KMS-11 (cell line): ENCODE data around the gene EPHA6.
"Not testable (repeated sequence)": the region's sequence is repeated elsewhere in the genome, so short reads cannot be mapped to it uniquely, and the experiment has no call there.

Experiments used
- H2AFZ ChIP-seq: fragments of 200-600 bp; sonication (generic); 2 replicates; pipeline ENCODE4 v1.6.1; 2016; ENCODE audit warnings: antibody characterized with exemption, mixed run types, low read depth
- H3K27ac ChIP-seq: fragments of 200-600 bp; sonication (generic); 2 replicates; pipeline ENCODE4 v1.6.1; 2016; ENCODE audit warnings: mild to moderate bottlenecking, mixed run types
- H3K27me3 ChIP-seq: fragments of 200-600 bp; sonication (generic); 2 replicates; pipeline ENCODE4 v1.6.1; 2017; ENCODE audit warnings: mild to moderate bottlenecking, low read depth, mixed run types, moderate library complexity; ENCODE audit not compliant: insufficient read depth
- H3K36me3 ChIP-seq: fragments of 200-600 bp; sonication (generic); 2 replicates; pipeline ENCODE4 v1.6.1; 2017; ENCODE audit warnings: mild to moderate bottlenecking, mixed run types; ENCODE audit not compliant: insufficient read depth
- H3K4me1 ChIP-seq: fragments of 200-600 bp; sonication (generic); 2 replicates; pipeline ENCODE4 v1.6.1; 2016; ENCODE audit warnings: mild to moderate bottlenecking, low read depth, mixed run types; ENCODE audit not compliant: poor library complexity, severe bottlenecking
- H3K4me2 ChIP-seq: fragments of 200-600 bp; sonication (generic); 2 replicates; pipeline ENCODE4 v1.7.0; 2016; ENCODE audit warnings: mild to moderate bottlenecking, mixed run types
- H3K4me3 ChIP-seq: fragments of 200-600 bp; sonication (generic); IDR thresholded peaks from 2 replicates; pipeline ENCODE4 v1.6.1; 2017; ENCODE audit warnings: low read depth, low read length, mixed read lengths; ENCODE audit not compliant: insufficient read depth
- H3K79me2 ChIP-seq: fragments of 200-600 bp; sonication (generic); 2 replicates; pipeline ENCODE4 v1.6.1; 2016; ENCODE audit warnings: low read depth, mixed run types; ENCODE audit not compliant: insufficient read depth
- H3K9ac ChIP-seq: fragments of 200-600 bp; sonication (generic); 2 replicates; pipeline ENCODE4 v1.6.1; 2016; ENCODE audit warnings: mild to moderate bottlenecking, mixed run types
- H4K20me1 ChIP-seq: fragments of 200-600 bp; sonication (generic); 2 replicates; pipeline ENCODE4 v1.6.1; 2016; ENCODE audit warnings: mild to moderate bottlenecking, mixed run types; ENCODE audit not compliant: insufficient read depth
- CTCF ChIP-seq: fragments of 200-600 bp; sonication (generic); conservative IDR thresholded peaks from 2 replicates; pipeline ENCODE4 v1.6.1; 2017; ENCODE audit warnings: low read depth, mild to moderate bottlenecking, antibody characterized with exemption, low read length, moderate library complexity, mixed read lengths

Gene EPHA6

GRCh38 chr3:97439373-97439772, 625.0 kb downstream of the EPHA6 start:
- Histone ChIP-seq H3K4me3 (no peak overlapping the region), H3K4me2 (no peak overlapping the region), H3K4me1 (no peaks in the 10 kb centered on the region), H3K9ac (no peak overlapping the region), H3K79me2 (no peaks in the 10 kb centered on the region), H3K27me3 (no peaks in the 10 kb centered on the region), H3K27ac (no peak overlapping the region), H2AFZ (no peak overlapping the region), H4K20me1 (no peaks in the 10 kb centered on the region), H3K36me3 (no peaks in the 10 kb centered on the region)
- TF ChIP-seq CTCF = no peak

- H2AFZ ChIP-seq = no peak overlapping the region
- no peaks in the 10 kb centered on the region for H3K27me3 ChIP-seq
- H3K36me3 ChIP-seq = no peaks in the 10 kb centered on the region
- H3K79me2 ChIP-seq = no peaks in the 10 kb centered on the region
- no peak for TF ChIP-seq CTCF
- H3K4me3 ChIP-seq = no peak overlapping the region
- H3K9ac ChIP-seq = no peak overlapping the region
- H4K20me1 ChIP-seq = no peaks in the 10 kb centered on the region
- no peak overlapping the region for H3K4me2 ChIP-seq
- peaks cover 10% of the 10 kb centered on the region for H3K4me1 ChIP-seq
- H3K27ac ChIP-seq = no peak overlapping the region
Observed at GRCh38 chr3:97464035-97464434, 649.6 kb downstream of the EPHA6 start.

GRCh38 chr3:97470481-97470880, 656.1 kb downstream of the EPHA6 start:
- Histone ChIP-seq H3K4me3 (no peak overlapping the region), H2AFZ (no peak overlapping the region), H3K4me2 (no peak overlapping the region), H4K20me1 (no peaks in the 10 kb centered on the region), H3K79me2 (no peaks in the 10 kb centered on the region), H3K36me3 (no peaks in the 10 kb centered on the region), H3K27ac (no peak overlapping the region), H3K9ac (no peak overlapping the region), H3K27me3 (no peaks in the 10 kb centered on the region), H3K4me1 (peaks cover 6% of the 10 kb centered on the region)
- no peak for TF ChIP-seq CTCF

GRCh38 chr3:97479740-97480139, 665.3 kb downstream of the EPHA6 start:
- Histone ChIP-seq H3K4me3 (no peak overlapping the region), H3K9ac (no peak overlapping the region), H3K27me3 (no peaks in the 10 kb centered on the region), H4K20me1 (no peaks in the 10 kb centered on the region), H3K27ac (no peak overlapping the region), H3K36me3 (no peaks in the 10 kb centered on the region), H3K79me2 (no peaks in the 10 kb centered on the region), H3K4me2 (no peak overlapping the region), H2AFZ (no peak overlapping the region), H3K4me1 (no peaks in the 10 kb centered on the region)
- no peak for TF ChIP-seq CTCF

- not testable (repeated sequence) for H3K27ac ChIP-seq, H2AFZ ChIP-seq, H3K4me3 ChIP-seq, H4K20me1 ChIP-seq, H3K9ac ChIP-seq, H3K79me2 ChIP-seq, H3K4me1 ChIP-seq, H3K27me3 ChIP-seq, H3K36me3 ChIP-seq, H3K4me2 ChIP-seq
Observed at GRCh38 chr3:97480696-97481289, 666.4 kb downstream of the EPHA6 start.
